Stimulated activated naive CD8-positive, alpha-beta T cell treated with anti-CD3 and anti-CD28 coated beads, Interleukin-15, Interleukin-2, amounts not matched to agents 100 ng/mL and 50 ng/mL, for 24 hours (primary cell): ENCODE results near the gene TRAF1.

Experiments
- H3K27ac Mint-ChIP-seq: one replicate; pipeline ENCODE4 v1.8.0; 2021; ENCODE audit warnings: mild to moderate bottlenecking, mixed read lengths
- H3K27me3 Mint-ChIP-seq: one replicate; pipeline ENCODE4 v1.8.0; 2021; ENCODE audit warnings: mixed read lengths
- H3K36me3 Mint-ChIP-seq: one replicate; pipeline ENCODE4 v1.8.0; 2021; ENCODE audit warnings: low read depth, mixed read lengths
- H3K4me1 Mint-ChIP-seq: one replicate; pipeline ENCODE4 v1.8.0; 2021; ENCODE audit warnings: low read depth, mixed read lengths
- H3K4me3 Mint-ChIP-seq: one replicate; pipeline ENCODE4 v1.8.0; 2021; ENCODE audit warnings: mild to moderate bottlenecking, mixed read lengths
- H3K9me3 Mint-ChIP-seq: one replicate; pipeline ENCODE4 v1.8.0; 2021; ENCODE audit warnings: mixed read lengths

Gene TRAF1

DNA sequence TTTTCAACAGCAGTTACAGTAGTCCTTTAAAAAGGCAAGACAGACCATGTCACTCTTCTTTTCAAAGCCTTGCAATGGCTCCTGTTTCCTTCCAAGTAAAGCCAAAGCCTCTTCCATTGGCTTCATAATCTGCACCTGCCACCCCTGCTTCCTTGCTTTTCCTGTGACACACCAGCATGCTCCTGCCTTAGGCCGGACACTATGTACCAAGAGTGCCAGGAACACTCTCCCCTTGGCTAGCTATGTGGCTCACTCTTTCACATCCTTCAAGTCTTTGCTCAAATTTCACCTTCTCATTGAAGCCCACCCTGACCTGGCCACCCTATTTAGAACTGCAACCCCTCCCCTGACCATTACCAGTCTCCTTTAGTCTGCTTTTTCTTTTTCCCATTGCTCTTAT, 22.2 kb upstream of the TRAF1 start:
- Mint-ChIP-seq H3K36me3 (no peaks in the 10 kb centered on the region), H3K9me3 (no peaks in the 10 kb centered on the region)

DNA sequence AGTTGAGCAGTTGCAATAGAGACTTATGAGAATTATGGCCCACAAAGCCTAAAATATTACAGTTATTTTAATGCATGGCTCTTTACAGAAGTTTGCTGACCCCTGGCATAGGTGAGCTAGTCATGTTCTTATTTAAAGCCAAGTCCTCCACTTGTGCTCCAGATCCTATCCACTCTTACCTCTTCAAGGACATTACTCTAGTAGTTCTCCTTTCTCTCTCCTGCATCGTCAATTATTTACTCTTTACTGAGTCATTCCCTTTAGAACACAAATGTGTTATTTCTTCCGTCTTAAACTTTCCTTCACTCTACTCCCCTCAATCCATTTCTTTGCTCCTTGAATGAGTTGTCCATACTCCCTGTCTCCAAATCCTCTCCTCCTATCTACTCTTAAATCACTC, 20.6 kb upstream of the TRAF1 start:
- Mint-ChIP-seq H3K9me3 (no peaks in the 10 kb centered on the region), H3K4me3 (no peak overlapping the region), H3K36me3 (no peaks in the 10 kb centered on the region), H3K27me3 (no peaks in the 10 kb centered on the region), H3K4me1 (no peaks in the 10 kb centered on the region), H3K27ac (no peak overlapping the region)

More for the DNA sequence above, 22.2 kb upstream of the TRAF1 start:
- Mint-ChIP-seq H3K27ac (no peak overlapping the region), H3K4me1 (no peaks in the 10 kb centered on the region), H3K4me3 (no peak overlapping the region), H3K27me3 (no peaks in the 10 kb centered on the region)

DNA sequence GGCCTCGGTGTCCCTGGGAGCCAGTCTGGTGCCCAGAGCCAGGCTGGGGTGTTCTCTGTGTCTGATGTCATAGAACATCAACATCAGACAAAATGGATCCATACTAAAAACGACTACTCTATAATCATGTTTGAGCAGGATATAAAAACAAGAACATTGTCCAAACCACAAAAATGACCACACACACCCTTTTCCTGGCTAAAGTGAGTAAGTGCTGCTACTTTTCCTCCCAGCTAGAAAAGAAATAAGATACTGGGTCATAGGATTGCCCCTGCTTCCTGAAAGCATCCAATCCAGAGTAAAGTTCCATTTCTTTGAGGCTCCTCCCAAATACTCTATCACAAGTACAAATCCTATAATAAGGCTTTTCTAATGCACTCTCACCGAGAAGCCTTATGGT, 19.7 kb upstream of the TRAF1 start:
- H3K9me3 Mint-ChIP-seq: no peaks in the 10 kb centered on the region
- H3K36me3 Mint-ChIP-seq: no peaks in the 10 kb centered on the region
- no peak overlapping the region for H3K27ac Mint-ChIP-seq
- H3K4me3 Mint-ChIP-seq: no peak overlapping the region
- H3K4me1 Mint-ChIP-seq: no peaks in the 10 kb centered on the region
- H3K27me3 Mint-ChIP-seq: no peaks in the 10 kb centered on the region

DNA sequence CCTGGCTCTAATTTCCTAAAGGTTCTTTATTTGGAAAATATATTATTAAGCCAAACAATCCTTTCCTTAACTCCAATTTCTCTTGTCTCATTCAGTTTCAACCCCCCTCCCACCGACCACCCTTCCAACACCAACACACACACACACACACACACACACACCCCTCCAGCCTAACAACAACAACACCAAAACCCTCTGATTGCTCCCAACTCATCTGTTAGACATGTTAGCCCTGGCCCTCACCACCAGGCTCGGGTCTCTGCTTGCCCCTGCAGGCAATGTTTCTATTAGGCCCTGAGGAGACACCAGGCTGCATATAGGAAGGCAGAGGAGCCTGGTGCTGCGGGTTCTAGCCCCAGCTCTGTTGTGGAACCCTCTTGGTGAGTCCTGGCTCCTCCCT, 18.4 kb upstream of the TRAF1 start:
- Mint-ChIP-seq H3K4me3 (no peak overlapping the region), H3K27me3 (no peaks in the 10 kb centered on the region), H3K9me3 (no peaks in the 10 kb centered on the region), H3K27ac (no peak overlapping the region), H3K4me1 (no peaks in the 10 kb centered on the region), H3K36me3 (no peaks in the 10 kb centered on the region)

DNA sequence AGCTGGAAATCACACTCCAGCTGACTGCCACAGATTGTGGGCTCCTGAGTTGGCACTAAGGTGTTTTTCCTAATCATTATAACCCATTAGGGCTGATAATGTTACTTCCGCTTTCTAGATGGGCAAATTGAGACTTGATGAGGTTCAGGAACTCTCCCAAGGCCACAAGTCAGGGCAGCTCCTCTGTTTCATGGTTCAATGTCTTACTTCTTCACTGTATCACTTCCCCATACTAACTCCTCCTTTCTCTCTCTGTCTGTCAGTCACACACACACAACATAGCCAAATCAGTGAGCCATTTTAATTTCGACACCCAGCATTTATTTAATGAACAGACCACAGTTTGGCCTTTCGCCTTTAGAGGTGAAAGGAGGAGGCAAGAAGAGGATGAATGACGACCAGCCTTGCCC, 17.8 kb upstream of the TRAF1 start:
- Mint-ChIP-seq H3K27me3 (no peaks in the 10 kb centered on the region), H3K36me3 (no peaks in the 10 kb centered on the region), H3K4me1 (no peaks in the 10 kb centered on the region), H3K9me3 (no peaks in the 10 kb centered on the region), H3K27ac (no peak overlapping the region), H3K4me3 (no peak overlapping the region)

DNA sequence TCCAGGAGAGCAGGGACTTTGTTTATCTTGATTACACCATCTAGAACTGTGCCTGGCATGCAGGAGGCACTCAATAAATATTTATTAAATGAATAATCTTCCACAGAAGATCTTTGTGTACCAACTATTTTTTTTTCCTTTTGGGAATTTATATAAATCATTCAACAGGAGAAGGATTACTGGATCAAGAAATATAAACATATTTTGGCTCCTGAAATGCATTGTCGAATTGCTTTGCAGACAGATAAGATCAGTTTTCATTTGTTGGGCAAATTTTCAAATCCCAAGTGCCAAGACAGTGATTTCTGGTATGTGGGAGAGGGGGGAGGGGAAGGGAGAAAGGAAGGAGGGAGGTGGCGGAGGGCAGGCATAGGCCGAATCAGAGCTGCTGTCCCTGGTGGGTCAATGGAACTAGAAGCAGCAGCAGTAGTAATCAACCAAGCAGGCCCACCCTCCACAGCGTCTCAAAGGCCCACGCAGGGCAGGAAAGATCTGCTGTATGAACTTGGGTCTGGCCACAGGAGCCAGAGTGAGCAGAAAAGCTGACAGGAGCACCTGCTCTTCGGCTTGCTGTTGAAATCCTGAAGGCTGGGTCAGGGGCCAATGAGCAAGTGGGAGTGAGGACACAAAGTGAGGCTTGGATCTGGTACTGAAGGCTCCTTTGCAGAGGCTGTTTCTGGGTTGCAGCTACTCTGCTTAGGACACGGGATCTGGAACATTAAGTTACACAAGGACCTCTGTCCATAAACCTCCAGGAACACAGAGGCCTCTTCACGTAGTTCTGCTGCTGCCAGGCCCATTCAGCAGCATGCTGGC, 15.8 kb upstream of the TRAF1 start:
- Mint-ChIP-seq H3K9me3 (no peaks in the 10 kb centered on the region), H3K27ac (no peak overlapping the region)

DNA sequence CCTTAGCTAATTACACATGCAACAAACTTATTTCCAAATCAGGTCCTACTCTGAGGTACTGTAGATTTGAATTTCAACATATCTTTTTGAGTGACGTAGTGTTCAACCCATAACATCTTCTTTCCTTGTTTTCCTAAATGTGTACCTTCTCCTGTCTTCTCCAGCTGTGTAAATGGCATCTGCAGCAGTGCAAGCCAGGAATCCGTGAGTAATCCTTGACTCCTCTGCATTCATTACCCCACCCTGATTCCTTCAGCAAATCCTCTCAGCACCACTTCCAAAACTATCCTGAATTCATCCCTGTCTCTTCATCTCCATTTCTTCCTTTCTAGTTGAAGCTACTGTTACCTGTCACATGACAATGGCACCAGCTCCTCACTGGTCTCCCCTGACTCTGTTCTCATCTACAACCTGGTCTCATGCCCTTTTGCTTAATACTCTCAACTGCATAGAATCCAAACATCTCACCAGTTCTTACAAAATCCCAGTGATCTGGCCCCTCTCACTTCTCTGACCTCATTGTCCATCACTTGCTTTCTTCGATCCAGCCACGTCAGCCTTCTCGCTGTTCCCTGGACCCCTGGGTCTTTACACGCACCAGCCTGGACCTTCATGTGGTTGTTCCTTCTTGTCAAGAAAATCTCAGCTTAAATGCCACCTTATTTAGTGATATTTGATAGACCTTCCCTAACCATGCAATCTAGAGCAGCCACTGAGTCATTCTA, 14.6 kb upstream of the TRAF1 start:
- H3K4me1 Mint-ChIP-seq: peaks cover 21% of the 10 kb centered on the region
- no peak overlapping the region for H3K4me3 Mint-ChIP-seq
- no peak overlapping the region for H3K27ac Mint-ChIP-seq
- no peaks in the 10 kb centered on the region for H3K27me3 Mint-ChIP-seq
- H3K36me3 Mint-ChIP-seq: no peaks in the 10 kb centered on the region
- no peaks in the 10 kb centered on the region for H3K9me3 Mint-ChIP-seq

More for the DNA sequence above, 15.8 kb upstream of the TRAF1 start:
- H3K4me1 Mint-ChIP-seq: peaks cover 9% of the 10 kb centered on the region
- H3K4me3 Mint-ChIP-seq: no peak overlapping the region
- H3K36me3 Mint-ChIP-seq: no peaks in the 10 kb centered on the region
- no peaks in the 10 kb centered on the region for H3K27me3 Mint-ChIP-seq

DNA sequence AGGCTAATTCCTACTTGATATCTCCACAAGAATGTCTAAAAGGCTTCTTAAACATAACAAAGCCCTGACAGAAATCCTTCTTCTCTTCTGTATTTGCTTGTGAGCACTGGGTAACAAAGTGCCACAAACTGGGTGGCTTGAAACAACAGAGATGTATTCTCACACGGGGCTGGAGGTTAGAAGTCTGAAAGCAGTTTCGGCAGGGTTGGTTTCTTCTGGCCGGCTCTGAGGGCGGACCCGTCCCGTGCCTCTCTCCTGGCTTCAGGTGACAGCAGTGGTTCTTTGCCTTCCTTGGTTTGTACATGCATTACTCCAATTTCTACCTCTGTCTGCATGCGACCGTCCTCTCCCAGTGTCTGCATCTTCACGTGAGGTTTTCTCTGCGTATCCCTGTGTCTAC, 14.0 kb upstream of the TRAF1 start:
- Mint-ChIP-seq H3K9me3 (no peaks in the 10 kb centered on the region), H3K36me3 (no peaks in the 10 kb centered on the region), H3K4me1 (peaks cover 27% of the 10 kb centered on the region), H3K4me3 (no peak overlapping the region), H3K27ac (no peak overlapping the region), H3K27me3 (no peaks in the 10 kb centered on the region)

DNA sequence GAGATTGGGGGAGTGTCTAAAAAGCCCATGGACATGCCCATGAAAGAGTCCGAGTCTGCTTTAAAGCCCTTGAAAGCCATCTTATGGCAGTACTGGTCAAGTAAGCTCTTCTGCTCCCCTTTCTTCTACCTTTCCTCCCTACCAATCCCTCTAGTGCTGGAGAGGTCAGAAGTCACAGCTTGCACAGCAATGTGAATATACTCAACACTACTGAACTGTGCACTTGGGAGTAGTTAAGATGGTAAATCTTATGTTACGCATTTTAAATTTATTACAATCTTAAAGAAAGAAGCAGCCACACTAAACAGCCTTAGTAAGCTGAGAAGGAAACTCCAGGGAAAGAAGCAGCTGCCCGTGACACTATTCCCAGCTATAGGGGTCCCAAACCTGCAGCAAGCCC, 12.3 kb upstream of the TRAF1 start:
- Mint-ChIP-seq H3K27me3 (no peaks in the 10 kb centered on the region), H3K9me3 (no peaks in the 10 kb centered on the region), H3K4me1 (peaks cover 44% of the 10 kb centered on the region), H3K36me3 (no peaks in the 10 kb centered on the region), H3K4me3 (no peak overlapping the region), H3K27ac (no peak overlapping the region)

DNA sequence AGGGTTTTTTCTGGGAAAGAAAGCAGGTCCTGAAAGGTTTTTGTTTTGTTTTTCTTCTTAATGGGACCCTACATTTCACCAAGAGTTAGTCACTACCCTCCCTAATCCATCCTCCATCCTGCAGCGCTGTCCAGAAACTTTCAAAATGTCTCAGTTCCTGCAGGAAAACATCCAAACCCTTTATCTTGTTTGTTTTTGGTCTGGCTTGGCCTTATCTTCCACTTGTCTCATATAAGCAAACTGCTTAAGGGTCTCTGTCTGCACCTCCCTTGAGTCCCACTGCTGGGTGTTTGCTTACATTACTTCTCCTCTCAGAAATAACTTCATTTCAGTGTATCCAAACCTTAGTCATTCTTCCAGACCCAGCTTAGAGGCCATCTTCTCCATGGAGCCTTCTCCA, 11.0 kb upstream of the TRAF1 start:
- Mint-ChIP-seq H3K27me3 (no peaks in the 10 kb centered on the region), H3K27ac (peak overlapping the region; percentile 38), H3K36me3 (no peaks in the 10 kb centered on the region), H3K9me3 (no peaks in the 10 kb centered on the region), H3K4me1 (peaks cover 57% of the 10 kb centered on the region), H3K4me3 (no peak overlapping the region)

DNA sequence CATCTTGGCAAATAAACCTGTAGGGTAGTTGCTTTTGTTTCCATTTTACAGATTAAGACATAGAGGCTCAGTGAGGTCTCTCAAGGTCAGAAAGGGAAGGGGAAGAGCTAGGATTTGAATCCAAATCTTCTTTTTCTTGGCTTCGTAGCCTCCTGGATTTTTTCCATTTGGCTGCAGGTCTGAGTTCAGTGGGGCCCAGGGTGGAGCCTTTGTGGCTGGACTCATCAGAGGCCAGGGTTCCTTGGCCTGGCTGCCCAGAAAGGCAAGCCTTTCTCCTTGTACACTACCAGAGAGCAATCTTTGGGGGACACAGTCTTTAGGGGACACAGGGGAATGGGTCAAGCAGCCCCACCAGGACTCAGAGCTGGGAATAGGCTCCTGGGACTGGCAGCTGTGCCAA, 10.5 kb upstream of the TRAF1 start:
- H3K9me3 Mint-ChIP-seq: no peaks in the 10 kb centered on the region
- peak overlapping the region; percentile 100 for H3K27ac Mint-ChIP-seq
- H3K36me3 Mint-ChIP-seq: no peaks in the 10 kb centered on the region
- H3K4me3 Mint-ChIP-seq: no peak overlapping the region
- no peaks in the 10 kb centered on the region for H3K27me3 Mint-ChIP-seq
- peaks cover 62% of the 10 kb centered on the region for H3K4me1 Mint-ChIP-seq

DNA sequence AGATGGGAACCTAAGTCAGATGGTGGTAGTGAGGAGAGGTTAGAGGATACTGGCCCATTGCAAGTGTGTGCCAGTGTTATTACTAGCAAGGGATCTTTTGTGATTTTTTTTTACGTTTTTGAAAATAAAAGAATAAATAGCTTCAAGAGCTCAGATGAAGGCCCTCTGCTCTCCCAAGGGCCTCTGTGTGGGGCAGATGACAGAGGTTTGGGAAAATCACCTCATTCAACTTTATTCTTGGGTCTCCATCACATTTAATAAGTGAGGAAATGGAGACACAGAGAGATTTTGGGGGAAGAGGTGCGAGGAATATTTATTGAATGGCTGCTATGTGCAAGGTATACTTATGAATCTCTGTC, 10.1 kb upstream of the TRAF1 start:
- Mint-ChIP-seq H3K27ac (peak overlapping the region; percentile 100), H3K4me3 (peak overlapping the region; percentile 73), H3K36me3 (no peaks in the 10 kb centered on the region), H3K4me1 (peaks cover 65% of the 10 kb centered on the region), H3K27me3 (no peaks in the 10 kb centered on the region), H3K9me3 (no peaks in the 10 kb centered on the region)

DNA sequence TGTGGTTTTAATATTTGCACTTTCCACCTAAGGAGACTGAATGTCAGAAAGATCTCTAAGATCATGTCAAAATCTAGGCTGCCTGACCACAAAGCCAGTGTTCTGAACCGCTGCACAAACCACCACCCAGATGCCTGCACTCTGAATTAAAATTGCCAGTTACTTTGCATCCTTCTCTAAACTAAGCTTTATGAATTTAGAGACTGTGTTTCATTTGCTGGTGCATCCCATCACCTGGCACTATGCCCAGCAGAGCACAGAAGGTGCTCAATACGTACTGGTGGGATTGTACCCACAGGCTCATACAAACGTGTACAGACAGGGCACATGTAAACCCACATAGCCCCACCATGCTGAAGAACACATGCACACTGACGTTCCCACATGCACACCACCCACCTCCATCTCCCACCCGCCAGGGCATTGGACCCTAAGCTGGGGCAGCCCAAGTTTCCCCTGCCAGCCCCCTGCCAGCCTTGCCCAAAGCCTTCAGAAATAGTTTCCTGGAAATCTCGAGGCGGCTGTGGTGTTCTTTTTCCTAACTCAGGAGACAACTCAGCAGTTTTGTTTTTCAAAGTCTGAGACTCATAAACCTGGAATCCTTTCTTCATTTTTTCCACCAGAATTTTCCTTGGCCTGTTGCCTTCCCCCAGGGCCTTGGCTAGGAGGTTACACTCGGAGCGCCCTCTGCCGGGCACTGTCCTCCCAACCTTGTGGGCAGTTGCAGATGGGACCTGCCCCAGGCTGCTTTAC, 9.6 kb upstream of the TRAF1 start:
- no peaks in the 10 kb centered on the region for H3K9me3 Mint-ChIP-seq
- no peaks in the 10 kb centered on the region for H3K27me3 Mint-ChIP-seq
- peak overlapping the region; percentile 73 for H3K4me3 Mint-ChIP-seq
- peaks cover 71% of the 10 kb centered on the region for H3K4me1 Mint-ChIP-seq
- peaks cover under 1% of the 10 kb centered on the region for H3K36me3 Mint-ChIP-seq
- H3K27ac Mint-ChIP-seq: peak overlapping the region; percentile 100

DNA sequence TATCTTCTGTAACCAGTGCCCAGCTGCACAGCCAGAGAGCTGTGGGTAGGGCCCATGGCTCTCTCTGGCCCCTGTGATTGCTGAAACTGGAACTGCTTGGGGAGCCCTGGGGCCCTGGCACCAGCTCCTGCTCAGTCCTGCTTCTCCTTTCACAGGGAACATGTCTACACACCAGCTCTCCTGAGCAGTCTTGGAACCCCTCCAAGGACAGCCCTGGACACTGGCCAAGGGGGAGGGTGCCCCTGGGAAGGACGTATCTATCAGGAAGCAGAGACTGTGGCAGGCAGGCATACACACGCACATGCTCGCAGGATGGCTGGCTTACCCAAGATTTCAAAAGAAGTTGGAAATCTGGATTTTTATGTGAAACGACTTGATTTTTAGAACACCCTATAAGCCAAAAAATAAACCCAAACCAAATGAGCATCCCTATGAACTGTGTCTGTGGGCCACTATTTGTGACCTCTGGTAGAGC, 8.8 kb upstream of the TRAF1 start:
- Mint-ChIP-seq H3K36me3 (peaks cover 4% of the 10 kb centered on the region), H3K27ac (peak overlapping the region; percentile 100), H3K4me1 (peaks cover 78% of the 10 kb centered on the region), H3K9me3 (no peaks in the 10 kb centered on the region), H3K4me3 (peak overlapping the region; percentile 73), H3K27me3 (no peaks in the 10 kb centered on the region)

DNA sequence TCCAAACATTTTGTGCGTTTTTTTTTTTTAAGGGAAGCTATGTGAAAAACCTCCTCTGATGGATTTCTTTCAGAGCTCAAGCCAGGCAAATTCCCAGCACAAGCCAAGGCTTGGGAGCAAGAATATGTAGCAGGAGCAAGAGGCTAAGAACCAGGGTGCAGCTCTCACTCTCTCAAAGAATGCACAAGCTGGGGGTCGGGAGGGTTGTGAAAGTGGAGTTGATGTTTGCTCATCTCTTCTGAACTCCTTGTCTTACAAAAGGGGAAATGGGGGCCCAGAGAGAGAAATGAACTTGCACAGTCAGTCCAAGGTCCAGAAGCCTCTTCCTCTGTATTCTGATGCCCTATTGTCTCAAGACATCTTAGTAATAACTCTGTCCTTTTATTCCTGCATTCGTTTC, 7.7 kb upstream of the TRAF1 start:
- H3K9me3 Mint-ChIP-seq: no peaks in the 10 kb centered on the region

More for the DNA sequence above, 7.7 kb upstream of the TRAF1 start:
- no peaks in the 10 kb centered on the region for H3K27me3 Mint-ChIP-seq
- peaks cover 89% of the 10 kb centered on the region for H3K4me1 Mint-ChIP-seq
- peaks cover 4% of the 10 kb centered on the region for H3K36me3 Mint-ChIP-seq
- peak overlapping the region; percentile 76 for H3K4me3 Mint-ChIP-seq
- H3K27ac Mint-ChIP-seq: peak overlapping the region; percentile 100
